ENCODE results near the gene ANKRD33B. TPM values are rescaled to one million over a fixed set of nuclear protein-coding genes. Genes with fewer than 3 reads are reported as not detected.

Gene ANKRD33B
- polyA plus RNA-seq, 1 experiment, result 3.4 TPM

DNA sequence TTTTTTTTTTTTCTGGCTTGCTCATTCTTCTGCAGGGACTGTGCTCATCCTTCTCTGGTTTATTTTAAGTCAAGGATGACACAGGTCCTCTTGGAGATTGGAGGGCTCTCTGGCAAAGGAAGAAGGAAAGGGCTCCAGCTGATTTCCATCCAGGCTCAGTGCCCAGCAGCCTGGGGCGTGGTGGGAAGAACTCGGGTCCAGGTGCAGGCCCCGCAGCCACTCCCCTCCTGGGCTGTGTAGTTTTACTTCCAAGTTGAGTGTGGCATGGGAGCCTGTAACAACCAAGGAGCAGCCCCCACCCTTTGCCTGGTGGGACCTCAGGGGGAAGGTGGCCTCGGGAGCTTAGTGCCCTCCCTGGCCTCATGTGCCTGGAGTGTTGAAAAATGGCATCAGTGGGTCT, 58.9 kb downstream of the ANKRD33B start:
- Histone ChIP-seq H3K27me3 (ENCODE audit: control insufficient read depth, insufficient read depth, low read length) (no peaks in the 10 kb centered on the region), H3K36me3 (ENCODE audit: control insufficient read depth, insufficient read depth, low read length) (peaks cover 11% of the 10 kb centered on the region), H3K4me3 (ENCODE audit: low read depth, low read length) (no peak overlapping the region)
- CTCF ChIA-PET, result interaction anchor here (1.6 kb wide), 1 partner anchor 170 kb away, joined by 4 read pairs; no protein-coding TSS in a partner anchor
- POLR2A ChIA-PET, result no interaction called here
- DNase-seq (ENCODE audit: low read depth), result no peak
- TF ChIP-seq, protein P1, sequence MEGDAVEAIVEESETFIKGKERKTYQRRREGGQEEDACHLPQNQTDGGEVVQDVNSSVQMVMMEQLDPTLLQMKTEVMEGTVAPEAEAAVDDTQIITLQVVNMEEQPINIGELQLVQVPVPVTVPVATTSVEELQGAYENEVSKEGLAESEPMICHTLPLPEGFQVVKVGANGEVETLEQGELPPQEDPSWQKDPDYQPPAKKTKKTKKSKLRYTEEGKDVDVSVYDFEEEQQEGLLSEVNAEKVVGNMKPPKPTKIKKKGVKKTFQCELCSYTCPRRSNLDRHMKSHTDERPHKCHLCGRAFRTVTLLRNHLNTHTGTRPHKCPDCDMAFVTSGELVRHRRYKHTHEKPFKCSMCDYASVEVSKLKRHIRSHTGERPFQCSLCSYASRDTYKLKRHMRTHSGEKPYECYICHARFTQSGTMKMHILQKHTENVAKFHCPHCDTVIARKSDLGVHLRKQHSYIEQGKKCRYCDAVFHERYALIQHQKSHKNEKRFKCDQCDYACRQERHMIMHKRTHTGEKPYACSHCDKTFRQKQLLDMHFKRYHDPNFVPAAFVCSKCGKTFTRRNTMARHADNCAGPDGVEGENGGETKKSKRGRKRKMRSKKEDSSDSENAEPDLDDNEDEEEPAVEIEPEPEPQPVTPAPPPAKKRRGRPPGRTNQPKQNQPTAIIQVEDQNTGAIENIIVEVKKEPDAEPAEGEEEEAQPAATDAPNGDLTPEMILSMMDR (IDR thresholded peaks at IDR 0.05; ENCODE audit: insufficient read depth, low read depth, low read length), result no peak

DNA sequence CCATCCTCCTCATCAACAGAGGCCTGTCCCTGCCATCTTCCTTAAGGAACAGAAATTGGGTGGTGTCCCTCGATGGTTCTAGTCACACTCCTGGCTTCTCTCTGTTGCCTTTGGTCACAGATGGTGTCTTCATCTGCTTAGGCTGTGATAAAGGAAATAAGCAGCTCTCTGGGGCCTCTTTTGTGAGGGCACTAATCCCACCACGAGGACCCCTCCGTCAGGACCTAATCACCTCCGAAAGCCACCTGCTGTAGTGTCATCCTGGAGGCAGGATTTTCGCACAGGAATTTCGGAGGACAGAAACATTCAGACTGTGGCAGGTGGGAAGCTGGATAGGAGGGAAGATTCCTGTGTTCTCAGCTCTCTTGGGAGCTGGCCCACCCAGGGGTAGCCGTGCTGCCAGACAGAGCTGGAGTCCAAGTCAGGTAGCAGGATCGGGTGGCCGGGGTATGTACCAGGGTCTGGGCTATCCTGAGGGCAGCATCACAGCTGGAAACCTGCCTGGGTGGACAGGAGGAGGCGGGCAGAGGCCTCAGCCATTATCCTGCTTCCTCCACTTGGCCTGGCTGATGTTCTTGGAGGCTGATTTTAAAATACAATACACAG, 59.5 kb downstream of the ANKRD33B start:
- DNase-seq (ENCODE audit: low read depth), result no peak
- POLR2A ChIA-PET, result no interaction called here
- no peaks in the 10 kb centered on the region for H3K27me3 ChIP-seq (ENCODE audit: control insufficient read depth, insufficient read depth, low read length)
- H3K4me3 ChIP-seq (ENCODE audit: low read depth, low read length), result no peak overlapping the region
- CTCF ChIA-PET, result interaction anchor here (7.2 kb wide), 1 partner anchor 169 kb away, joined by 145 read pairs; no protein-coding TSS in a partner anchor
- peaks cover 11% of the 10 kb centered on the region for H3K36me3 ChIP-seq (ENCODE audit: control insufficient read depth, insufficient read depth, low read length)
- TF ChIP-seq, protein P1 (IDR thresholded peaks at IDR 0.05; ENCODE audit: insufficient read depth, low read depth, low read length), result no peak

DNA sequence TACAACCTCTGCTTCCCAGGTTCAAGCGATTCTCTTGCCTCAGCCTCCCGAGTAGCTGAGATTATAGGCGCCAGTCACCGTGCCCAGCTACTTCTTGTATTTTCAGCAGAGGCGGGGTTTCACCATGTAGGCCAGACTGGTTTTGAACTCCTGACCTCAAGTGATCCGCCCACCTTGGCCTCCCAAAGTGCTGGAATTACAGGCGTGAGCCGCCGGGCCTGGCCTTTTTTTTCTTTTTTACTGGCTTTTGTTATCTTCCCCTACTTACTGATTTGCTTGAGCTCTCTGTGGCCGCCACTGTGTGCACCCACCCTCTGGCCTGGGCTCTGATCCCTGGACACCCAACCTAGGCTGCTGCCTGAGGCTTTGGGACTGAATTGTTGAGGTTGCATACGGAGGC, 60.3 kb downstream of the ANKRD33B start:
- POLR2A ChIA-PET, result no interaction called here
- no peaks in the 10 kb centered on the region for H3K27me3 ChIP-seq (ENCODE audit: control insufficient read depth, insufficient read depth, low read length)
- H3K4me3 ChIP-seq (ENCODE audit: low read depth, low read length), result no peak overlapping the region
- CTCF ChIA-PET, result interaction anchor here (7.2 kb wide), 1 partner anchor 170 kb away, joined by 145 read pairs; no protein-coding TSS in a partner anchor
- DNase-seq (ENCODE audit: low read depth), result no peak
- H3K36me3 ChIP-seq (ENCODE audit: control insufficient read depth, insufficient read depth, low read length), result peaks cover 6% of the 10 kb centered on the region
- TF ChIP-seq, protein P1 (IDR thresholded peaks at IDR 0.05; ENCODE audit: insufficient read depth, low read depth, low read length), result no peak

DNA sequence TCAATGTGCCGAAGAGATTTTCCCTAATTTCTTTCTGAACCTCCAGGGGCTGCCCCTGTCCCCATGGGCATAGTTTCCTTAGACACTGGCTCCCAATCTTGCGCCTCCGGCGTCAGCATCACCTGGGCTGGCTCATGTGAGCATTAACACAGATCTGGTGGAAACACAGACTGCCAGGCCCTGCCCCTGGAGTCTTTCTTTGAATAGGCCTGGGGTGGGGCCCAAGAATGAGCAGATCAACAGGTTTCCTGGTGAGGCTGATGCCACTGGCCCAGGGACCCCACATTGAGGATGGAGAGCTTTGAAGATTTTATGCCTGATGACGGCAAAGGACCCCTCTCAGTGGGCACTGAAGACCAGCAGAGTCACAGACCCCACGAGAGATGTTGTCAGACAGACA, 60.8 kb downstream of the ANKRD33B start:
- DNase-seq (ENCODE audit: low read depth), result no peak

DNA sequence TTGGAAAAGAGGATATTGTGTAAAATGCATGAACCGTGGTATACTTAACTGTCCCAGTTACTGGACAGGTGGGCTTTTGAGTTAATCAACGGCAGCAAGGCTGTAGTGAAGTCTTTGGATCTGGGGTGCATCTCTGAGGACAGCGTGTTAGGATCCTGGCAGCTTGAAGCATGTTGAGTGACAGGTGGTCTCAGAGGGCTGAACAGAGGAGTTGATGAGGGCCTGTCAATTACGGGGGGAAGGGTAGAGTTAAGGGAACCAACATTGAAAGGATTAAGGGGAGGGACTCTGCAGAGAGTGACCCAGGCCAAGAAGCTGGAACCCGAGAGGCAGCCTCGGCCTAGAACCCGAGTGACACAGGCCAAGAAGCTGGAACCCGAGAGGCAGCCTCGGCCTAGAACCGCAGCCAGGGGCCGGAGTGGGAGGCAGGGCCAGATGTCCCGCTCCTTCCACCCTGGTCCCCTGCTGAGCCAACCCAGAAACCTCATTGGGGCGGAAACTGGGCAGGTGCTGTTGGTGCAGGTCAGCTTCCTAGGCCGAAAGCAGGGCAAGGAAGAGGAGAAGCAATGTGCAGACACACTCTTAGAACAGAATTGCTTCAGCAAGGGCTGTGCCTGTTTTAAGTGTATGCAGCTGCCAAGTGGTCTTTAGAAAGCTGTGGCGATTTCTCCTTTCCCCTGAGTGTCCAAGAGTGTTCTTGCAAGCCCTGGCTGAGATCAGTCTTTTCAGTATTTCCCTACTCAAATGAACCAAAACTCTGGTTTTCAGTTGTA, 62.0 kb downstream of the ANKRD33B start:
- Histone ChIP-seq H3K4me3 (ENCODE audit: low read depth, low read length) (no peak overlapping the region), H3K36me3 (ENCODE audit: control insufficient read depth, insufficient read depth, low read length) (peaks cover 2% of the 10 kb centered on the region; the same call in 1 of the 2 replicates), H3K27me3 (ENCODE audit: control insufficient read depth, insufficient read depth, low read length) (no peaks in the 10 kb centered on the region)
- POLR2A ChIA-PET, result no interaction called here
- DNase-seq (ENCODE audit: low read depth), result no peak
- CTCF ChIA-PET, result interaction anchor here (0.8 to 7.2 kb wide), 5 partner anchors 21 to 171 kb away, joined by 3 to 145 read pairs (median 10); no protein-coding TSS in a partner anchor
- TF ChIP-seq, protein P1 (IDR thresholded peaks at IDR 0.05; ENCODE audit: insufficient read depth, low read depth, low read length), result no peak

More for the DNA sequence above, 60.8 kb downstream of the ANKRD33B start:
- H3K27me3 ChIP-seq (ENCODE audit: control insufficient read depth, insufficient read depth, low read length), result no peaks in the 10 kb centered on the region
- H3K4me3 ChIP-seq (ENCODE audit: low read depth, low read length), result no peak overlapping the region
- POLR2A ChIA-PET, result no interaction called here
- TF ChIP-seq, protein P1 (IDR thresholded peaks at IDR 0.05; ENCODE audit: insufficient read depth, low read depth, low read length), result no peak
- peaks cover 5% of the 10 kb centered on the region for H3K36me3 ChIP-seq (ENCODE audit: control insufficient read depth, insufficient read depth, low read length)
- CTCF ChIA-PET, result interaction anchor here (7.2 kb wide), 1 partner anchor 170 kb away, joined by 145 read pairs; no protein-coding TSS in a partner anchor
